Tibial artery (tissue), 4 donors: ENCODE results near the gene TRMO.

Experiments used
- DNase-seq, 2 donors: peaks; one replicate each; pipeline ENCODE4 v3.0.0-alpha.2; 2019
- H3K27ac ChIP-seq, 2 donors: fragments of 200-600 bp; sonication (generic) in 1 of 2; 1 replicate in 1 of 2; 2 replicates in 1 of 2; pipeline ENCODE4 v1.5.1; 2018 to 2019; ENCODE audit warnings: mild to moderate bottlenecking in 1 of 2
- H3K27me3 ChIP-seq, 2 donors: fragments of 200-600 bp; sonication (generic) in 1 of 2; one replicate each; pipeline versions ENCODE4 v1.5.1 to v1.6.0; 2016 to 2019
- H3K36me3 ChIP-seq, 3 donors: fragments of 200-600 bp; sonication (generic) in 2 of 3; one replicate each; pipeline ENCODE4 v1.5.1; 2016 to 2019; ENCODE audit warnings: mild to moderate bottlenecking in 2 of 3
- H3K4me1 ChIP-seq, 4 donors: fragments of 200-600 bp; sonication (generic) in 2 of 4; 1 replicate in 3 of 4; 2 replicates in 1 of 4; pipeline ENCODE4 v1.5.1; 2016 to 2019
- H3K4me3 ChIP-seq, 2 donors: fragments of 200-600 bp; sonication (generic) in 1 of 2; 1 replicate in 1 of 2; 2 replicates in 1 of 2; pipeline ENCODE4 v1.5.1; 2018 to 2019; ENCODE audit warnings: mild to moderate bottlenecking in 2 of 2
- H3K9me3 ChIP-seq, 3 donors: fragments of 200-600 bp; sonication (generic) in 1 of 3; one replicate each; pipeline ENCODE4 v1.5.1; 2016 to 2019
- CTCF ChIP-seq, 2 experiments: fragments of 200-600 bp in 1 of 2; fragments of 450-650 bp in 1 of 2; IDR thresholded peaks; one replicate each; pipeline ENCODE4 v1.5.1; 2017 to 2019; ENCODE audit warnings: antibody characterized with exemption in 2 of 2, mild to moderate bottlenecking in 1 of 2, moderate library complexity in 1 of 2
- intact Hi-C: fragments of 100-400 bp; cut with DNase I; formaldehyde crosslinking; loops from one replicate; pipeline ENCODE4 v1.15.0; 2023; ENCODE audit warnings: low total_unique reads

Gene TRMO

DNA sequence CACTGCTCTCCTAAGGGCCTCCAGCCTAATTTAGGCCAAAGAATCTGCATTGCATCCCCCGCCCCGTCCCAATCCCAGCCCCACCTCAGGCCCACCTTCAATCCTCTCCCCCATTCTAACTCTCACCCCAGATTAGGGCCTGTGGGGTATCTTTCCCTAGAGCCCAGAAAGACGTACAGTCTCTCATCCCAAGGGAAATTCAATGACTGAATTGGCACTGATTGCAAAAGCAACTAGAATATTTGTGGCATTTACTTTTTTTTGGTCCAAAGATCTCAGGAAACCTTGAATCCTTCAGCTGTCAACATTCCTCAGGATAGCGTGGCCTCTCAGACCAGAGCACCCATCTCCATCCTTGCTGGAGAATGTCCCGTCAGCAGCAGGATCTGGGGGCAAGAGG lies 30.6 kb downstream of the TRMO start:
- Histone ChIP-seq H3K27ac (no peak overlapping the region), H3K4me3 (no peak overlapping the region), H3K4me1 (no peaks in the 10 kb centered on the region), H3K9me3 (no peaks in the 10 kb centered on the region), H3K27me3 (no peaks in the 10 kb centered on the region), H3K36me3 (peaks cover 0 to 10% (median 6%) of the 10 kb centered on the region in 3 donors)
- no peak for TF ChIP-seq CTCF (IDR thresholded peaks at IDR 0.05)
- DNase-seq, result no peak
- intact Hi-C loops, result loop anchor here (10.0 kb wide), 1 partner anchor 427 kb away; no protein-coding TSS in a partner anchor

DNA sequence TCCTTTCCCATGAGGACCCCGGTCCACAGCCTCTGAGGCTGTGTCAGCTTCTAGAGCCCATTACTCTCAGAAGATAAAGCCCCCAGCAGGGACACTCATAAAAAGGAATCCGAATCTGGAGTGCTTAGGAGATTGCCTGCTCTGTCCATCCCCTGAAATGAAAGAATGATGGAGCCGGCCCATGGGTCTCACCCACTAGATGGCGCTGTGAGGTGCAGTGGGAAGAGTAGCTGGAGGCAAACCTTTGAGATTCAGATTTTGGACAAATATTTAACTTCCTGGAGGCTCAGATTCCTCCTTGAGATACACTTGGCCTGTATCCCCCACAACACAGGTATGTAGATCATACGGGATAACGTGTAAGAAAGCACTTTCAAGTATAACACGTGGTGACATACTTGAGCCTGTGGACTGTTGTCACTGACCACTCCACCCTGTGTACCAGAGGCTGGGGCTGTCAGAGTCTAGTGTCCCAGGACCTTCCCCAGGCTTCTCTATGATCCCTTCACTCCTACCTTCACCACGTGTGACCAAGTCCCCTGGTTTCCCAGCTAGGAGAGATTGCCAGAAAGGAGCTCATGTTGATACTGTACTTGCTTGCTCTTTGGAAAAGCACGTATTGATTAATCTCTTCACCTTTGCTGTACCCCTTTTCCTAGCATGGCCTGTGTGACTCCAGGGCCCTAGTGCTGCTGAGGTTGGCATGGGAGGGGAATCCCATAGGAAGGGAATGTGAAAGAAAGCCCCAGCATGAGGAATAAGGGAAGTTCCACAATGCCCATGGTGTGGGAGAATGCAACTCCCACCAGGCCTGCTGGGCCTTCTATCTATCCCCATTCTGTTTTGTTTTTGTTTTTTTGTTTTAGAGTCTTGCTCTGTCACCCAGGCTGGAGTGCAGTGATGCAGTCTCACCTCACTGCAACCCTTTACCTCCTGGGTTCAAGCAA lies 32.1 kb downstream of the TRMO start:
- intact Hi-C loops, result loop anchor here (10.0 kb wide), 1 partner anchor 425 kb away; no protein-coding TSS in a partner anchor
- peak in 1 of 2 experiments; percentile 12 for TF ChIP-seq CTCF (IDR thresholded peaks at IDR 0.05)
- Histone ChIP-seq H3K27ac (no peak overlapping the region), H3K36me3 (peaks cover 0 to 2% (median 0%) of the 10 kb centered on the region in 3 donors), H3K4me3 (no peak overlapping the region), H3K9me3 (no peaks in the 10 kb centered on the region), H3K4me1 (no peaks in the 10 kb centered on the region), H3K27me3 (no peaks in the 10 kb centered on the region)
- DNase-seq, result no peak

- no peaks in the 10 kb centered on the region for H3K9me3 ChIP-seq
- H3K27me3 ChIP-seq, result no peaks in the 10 kb centered on the region
- DNase-seq, result no peak
- no peak overlapping the region for H3K27ac ChIP-seq
- no peaks in the 10 kb centered on the region for H3K36me3 ChIP-seq
- no peak for TF ChIP-seq CTCF (IDR thresholded peaks at IDR 0.05)
- intact Hi-C loops, result no loop called here
- H3K4me3 ChIP-seq, result no peak overlapping the region
- H3K4me1 ChIP-seq, result peaks cover 0 to 6% (median 0%) of the 10 kb centered on the region in 4 donors
Measured at GRCh38 chr9:97880336-97880735, 42.0 kb downstream of the TRMO start.

DNA sequence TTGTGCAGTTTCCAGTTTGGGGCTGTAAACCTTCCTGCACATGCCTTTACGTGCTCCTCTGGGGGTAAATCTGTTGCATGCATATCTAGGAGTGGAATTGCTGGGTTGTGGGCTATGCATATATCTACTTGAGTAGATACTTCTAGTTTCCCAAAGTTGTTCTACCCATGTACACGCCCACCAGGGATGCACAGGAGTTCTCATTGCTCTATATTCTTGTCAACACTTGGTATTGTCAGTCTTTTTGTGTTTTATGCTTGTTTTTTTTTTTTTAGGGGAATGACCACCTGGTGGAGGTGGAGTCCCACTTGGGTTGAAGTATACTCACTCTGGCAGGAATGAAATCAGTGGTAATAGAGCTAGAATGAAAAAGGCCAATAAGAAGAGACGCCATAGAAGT lies 46.2 kb downstream of the TRMO start:
- Histone ChIP-seq H3K27ac (no peak overlapping the region), H3K36me3 (no peaks in the 10 kb centered on the region), H3K27me3 (no peaks in the 10 kb centered on the region), H3K4me3 (no peak overlapping the region), H3K4me1 (peaks cover 0 to 6% (median 0%) of the 10 kb centered on the region in 4 donors), H3K9me3 (no peaks in the 10 kb centered on the region)
- no peak for TF ChIP-seq CTCF (IDR thresholded peaks at IDR 0.05)
- intact Hi-C loops, result no loop called here
- DNase-seq, result no peak

DNA sequence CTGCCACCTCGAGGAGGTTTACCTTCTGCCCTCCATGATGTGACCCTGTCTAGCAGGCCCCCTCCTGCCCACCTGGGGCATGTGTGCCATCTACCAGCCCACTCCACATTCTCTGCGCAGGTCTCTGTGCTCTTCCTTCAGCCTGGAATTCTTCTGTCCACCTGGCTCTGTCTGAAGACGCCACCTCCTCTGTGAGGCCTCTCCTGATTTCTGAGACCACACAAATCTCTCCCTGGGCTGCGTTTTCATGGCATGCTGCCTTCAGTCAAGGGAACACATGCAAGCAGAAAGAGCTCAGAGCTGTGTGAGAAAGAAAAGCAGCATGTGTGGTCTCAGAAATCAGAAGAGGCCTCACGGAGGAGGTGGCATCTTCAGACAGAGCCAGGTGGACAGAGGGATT lies 47.2 kb downstream of the TRMO start:
- H3K9me3 ChIP-seq, result no peaks in the 10 kb centered on the region
- no peaks in the 10 kb centered on the region for H3K36me3 ChIP-seq
- no peaks in the 10 kb centered on the region for H3K27me3 ChIP-seq
- no peak overlapping the region for H3K27ac ChIP-seq
- no peak for TF ChIP-seq CTCF (IDR thresholded peaks at IDR 0.05)
- DNase-seq, result no peak
- intact Hi-C loops, result no loop called here
- no peak overlapping the region for H3K4me3 ChIP-seq
- peaks cover 0 to 6% (median 0%) of the 10 kb centered on the region in 4 donors for H3K4me1 ChIP-seq
